ACC112 (cell line): ENCODE results near the gene DOK5.

Experiments
- H2AFZ ChIP-seq: fragments of 200-600 bp; sonication (generic); one replicate; pipeline ENCODE4 v1.6.0; 2017; ENCODE audit warnings: antibody characterized with exemption, low read length; ENCODE audit not compliant: unreplicated experiment
- H3K27ac ChIP-seq: fragments of 200-600 bp; sonication (generic); 2 replicates; pipeline ENCODE4 v1.5.1; 2014; ENCODE audit warnings: low read depth, mild to moderate bottlenecking, antibody characterized with exemption, low read length, moderate library complexity
- H3K27me3 ChIP-seq: fragments of 200-600 bp; sonication (generic); 2 replicates; pipeline ENCODE4 v1.6.1; 2014; ENCODE audit warnings: mild to moderate bottlenecking, antibody characterized with exemption, low read length, moderate library complexity, mixed read lengths; ENCODE audit not compliant: insufficient read depth
- H3K36me3 ChIP-seq: fragments of 200-600 bp; sonication (generic); 2 replicates; pipeline ENCODE4 v1.6.1; 2016; ENCODE audit warnings: mild to moderate bottlenecking, antibody characterized with exemption, low read length, moderate library complexity, mixed read lengths; ENCODE audit not compliant: insufficient read depth
- H3K4me1 ChIP-seq: fragments of 200-600 bp; sonication (generic); one replicate; pipeline ENCODE4 v1.6.1; 2016; ENCODE audit warnings: low read length, mixed read lengths; ENCODE audit not compliant: insufficient read depth, unreplicated experiment, control insufficient read depth
- H3K4me3 ChIP-seq: fragments of 200-600 bp; sonication (generic); 2 replicates; pipeline ENCODE4 v1.5.1; 2014; ENCODE audit warnings: mild to moderate bottlenecking, low read depth, low read length
- H3K79me2 ChIP-seq: fragments of 200-600 bp; sonication (generic); one replicate; pipeline ENCODE4 v1.6.0; 2016; ENCODE audit warnings: low read length; ENCODE audit not compliant: control insufficient read depth, unreplicated experiment, insufficient read depth

DOK5 gene

GRCh38 chr20:54485631-54486030 is 10.2 kb downstream of the DOK5 start:
- no peak overlapping the region for H3K27ac ChIP-seq
- H3K27me3 ChIP-seq: no peaks in the 10 kb centered on the region
- no peaks in the 10 kb centered on the region for H3K79me2 ChIP-seq
- H3K36me3 ChIP-seq: no peaks in the 10 kb centered on the region
- no peak overlapping the region for H2AFZ ChIP-seq
- H3K4me1 ChIP-seq: no peaks in the 10 kb centered on the region
- H3K4me3 ChIP-seq: no peak overlapping the region

GRCh38 chr20:54486585-54486984 is 11.2 kb downstream of the DOK5 start:
- Histone ChIP-seq H3K27me3 (no peaks in the 10 kb centered on the region), H3K4me1 (no peaks in the 10 kb centered on the region), H3K79me2 (no peaks in the 10 kb centered on the region), H3K27ac (no peak overlapping the region), H2AFZ (no peak overlapping the region), H3K4me3 (no peak overlapping the region), H3K36me3 (no peaks in the 10 kb centered on the region)

- H3K4me3 ChIP-seq: no peak overlapping the region
Measured at GRCh38 chr20:54488442-54488841, 13.0 kb downstream of the DOK5 start.

GRCh38 chr20:54491506-54491905 is 16.1 kb downstream of the DOK5 start:
- no peaks in the 10 kb centered on the region for H3K36me3 ChIP-seq
- H3K27ac ChIP-seq: no peak overlapping the region
- no peak overlapping the region for H3K4me3 ChIP-seq
- H3K79me2 ChIP-seq: no peaks in the 10 kb centered on the region
- no peaks in the 10 kb centered on the region for H3K27me3 ChIP-seq
- H2AFZ ChIP-seq: no peak overlapping the region
- no peaks in the 10 kb centered on the region for H3K4me1 ChIP-seq

More at GRCh38 chr20:54488442-54488841, 13.0 kb downstream of the DOK5 start:
- Histone ChIP-seq H2AFZ (no peak overlapping the region), H3K4me1 (no peaks in the 10 kb centered on the region), H3K27ac (no peak overlapping the region), H3K36me3 (no peaks in the 10 kb centered on the region), H3K79me2 (no peaks in the 10 kb centered on the region), H3K27me3 (no peaks in the 10 kb centered on the region)

GRCh38 chr20:54494303-54495006 is 19.1 kb downstream of the DOK5 start:
- Histone ChIP-seq H2AFZ (no peak overlapping the region), H3K79me2 (no peaks in the 10 kb centered on the region), H3K4me3 (no peak overlapping the region), H3K27me3 (no peaks in the 10 kb centered on the region), H3K36me3 (no peaks in the 10 kb centered on the region), H3K27ac (no peak overlapping the region), H3K4me1 (peaks cover 13% of the 10 kb centered on the region)

- H3K4me3 ChIP-seq: no peak overlapping the region
- no peaks in the 10 kb centered on the region for H3K36me3 ChIP-seq
Measured at GRCh38 chr20:54497931-54498718, 22.7 kb downstream of the DOK5 start.

GRCh38 chr20:54499111-54499510 is 23.7 kb downstream of the DOK5 start:
- Histone ChIP-seq H2AFZ (no peak overlapping the region), H3K4me3 (no peak overlapping the region), H3K27ac (no peak overlapping the region), H3K36me3 (no peaks in the 10 kb centered on the region), H3K79me2 (no peaks in the 10 kb centered on the region), H3K4me1 (peaks cover 20% of the 10 kb centered on the region), H3K27me3 (no peaks in the 10 kb centered on the region)

More at GRCh38 chr20:54497931-54498718, 22.7 kb downstream of the DOK5 start:
- Histone ChIP-seq H3K79me2 (no peaks in the 10 kb centered on the region), H3K4me1 (peaks cover 20% of the 10 kb centered on the region), H2AFZ (no peak overlapping the region), H3K27me3 (no peaks in the 10 kb centered on the region), H3K27ac (no peak overlapping the region)

- H3K4me1 ChIP-seq: peaks cover 20% of the 10 kb centered on the region
- H3K4me3 ChIP-seq: no peak overlapping the region
Measured at GRCh38 chr20:54502179-54502578, 26.8 kb downstream of the DOK5 start.

GRCh38 chr20:54506643-54507042 is 31.2 kb downstream of the DOK5 start:
- Histone ChIP-seq H3K4me1 (peaks cover 7% of the 10 kb centered on the region), H3K79me2 (no peaks in the 10 kb centered on the region), H3K36me3 (no peaks in the 10 kb centered on the region), H3K27ac (no peak overlapping the region), H3K27me3 (no peaks in the 10 kb centered on the region), H3K4me3 (no peak overlapping the region), H2AFZ (no peak overlapping the region)

More at GRCh38 chr20:54502179-54502578, 26.8 kb downstream of the DOK5 start:
- Histone ChIP-seq H3K79me2 (no peaks in the 10 kb centered on the region), H2AFZ (no peak overlapping the region), H3K27me3 (no peaks in the 10 kb centered on the region), H3K27ac (no peak overlapping the region), H3K36me3 (no peaks in the 10 kb centered on the region)

GRCh38 chr20:54510541-54511129 is 35.2 kb downstream of the DOK5 start:
- Histone ChIP-seq H3K27me3 (no peaks in the 10 kb centered on the region), H3K36me3 (no peaks in the 10 kb centered on the region), H3K27ac (no peak overlapping the region), H3K4me3 (no peak overlapping the region), H2AFZ (no peak overlapping the region), H3K79me2 (no peaks in the 10 kb centered on the region), H3K4me1 (no peaks in the 10 kb centered on the region)
